ENCODE measurements around the gene ZNF207. TPM values are rescaled to one million over a fixed set of nuclear protein-coding genes. Genes with fewer than 3 reads are reported as not detected.
"Not testable (repeated sequence)": the region's sequence is repeated elsewhere in the genome, so short reads cannot be mapped to it uniquely, and the experiment has no call there.

ZNF207 gene
- total and polyA plus RNA-seq, 4 donors = 51.3 to 321 (median 118) TPM

- Histone ChIP-seq H3K27ac (ENCODE audit: low read depth in 1 of 2, low read length in 1 of 2) (no peak overlapping the region), H3K9me3 (ENCODE audit: control insufficient read depth in 4 of 4, insufficient read depth in 3 of 4, low read length in 3 of 4) (no peaks in the 10 kb centered on the region), H3K4me3 (no peak overlapping the region), H3K27me3 (ENCODE audit: control insufficient read depth in 3 of 3, insufficient read depth in 3 of 3, low read length in 2 of 3) (no peaks in the 10 kb centered on the region), H3K36me3 (ENCODE audit: control insufficient read depth in 4 of 4, insufficient read depth in 4 of 4, low read length in 4 of 4) (peaks cover 10 to 14% (median 13%) of the 10 kb centered on the region in 4 donors), H3K9ac (ENCODE audit: insufficient read depth in 1 of 2, low read length in 2 of 2) (no peak overlapping the region), H3K4me1 (ENCODE audit: control insufficient read depth in 5 of 5, insufficient read depth in 5 of 5, low read length in 5 of 5) (peaks cover 0 to 4% (median 0%) of the 10 kb centered on the region in 5 donors)
- ATAC-seq (ENCODE audit: insufficient read depth, low FRiP score) (no peak), DNase-seq (peak in 1 of 3 donors; percentile 12)
- 82% methylated on average over 7 of the region's 7 CpGs for WGBS, 2 donors
- no peak for TF ChIP-seq CTCF (IDR thresholded peaks at IDR 0.05; ENCODE audit: control extremely low read depth, extremely low read depth)
Observed at GRCh38 chr17:32385121-32385520, 35.2 kb downstream of the ZNF207 start.

- H3K27me3 ChIP-seq (ENCODE audit: control insufficient read depth in 3 of 3, insufficient read depth in 3 of 3, low read length in 2 of 3) = no peaks in the 10 kb centered on the region
- WGBS, 2 donors = 92% methylated on average over 5 of the region's 5 CpGs
- no peak for TF ChIP-seq CTCF (IDR thresholded peaks at IDR 0.05; ENCODE audit: control extremely low read depth, extremely low read depth)
- no peak overlapping the region for H3K27ac ChIP-seq (ENCODE audit: low read depth in 1 of 2, low read length in 1 of 2)
- H3K4me3 ChIP-seq = no peak overlapping the region
- DNase-seq = no peak
- no peaks in the 10 kb centered on the region for H3K9me3 ChIP-seq (ENCODE audit: control insufficient read depth in 4 of 4, insufficient read depth in 3 of 4, low read length in 3 of 4)
- H3K36me3 ChIP-seq (ENCODE audit: control insufficient read depth in 4 of 4, insufficient read depth in 4 of 4, low read length in 4 of 4) = peaks cover 7 to 11% (median 9%) of the 10 kb centered on the region in 4 donors
- no peak for ATAC-seq (ENCODE audit: insufficient read depth, low FRiP score)
- no peak overlapping the region for H3K9ac ChIP-seq (ENCODE audit: insufficient read depth in 1 of 2, low read length in 2 of 2)
- H3K4me1 ChIP-seq (ENCODE audit: control insufficient read depth in 5 of 5, insufficient read depth in 5 of 5, low read length in 5 of 5) = peaks cover 0 to 4% (median 0%) of the 10 kb centered on the region in 5 donors
Observed at GRCh38 chr17:32385971-32386370, 36.0 kb downstream of the ZNF207 start.

GRCh38 chr17:32386844-32387243 is 36.9 kb downstream of the ZNF207 start:
- no peak for TF ChIP-seq CTCF (IDR thresholded peaks at IDR 0.05; ENCODE audit: control extremely low read depth, extremely low read depth)
- Histone ChIP-seq H3K4me1 (ENCODE audit: control insufficient read depth in 5 of 5, insufficient read depth in 5 of 5, low read length in 5 of 5) (peaks cover 0 to 4% (median 0%) of the 10 kb centered on the region in 5 donors), H3K4me3 (no peak overlapping the region), H3K9me3 (ENCODE audit: control insufficient read depth in 4 of 4, insufficient read depth in 3 of 4, low read length in 3 of 4) (no peaks in the 10 kb centered on the region), H3K36me3 (ENCODE audit: control insufficient read depth in 4 of 4, insufficient read depth in 4 of 4, low read length in 4 of 4) (peaks cover 7 to 11% (median 8%) of the 10 kb centered on the region in 4 donors), H3K27me3 (ENCODE audit: control insufficient read depth in 3 of 3, insufficient read depth in 3 of 3, low read length in 2 of 3) (no peaks in the 10 kb centered on the region), H3K27ac (ENCODE audit: low read depth in 1 of 2, low read length in 1 of 2) (no peak overlapping the region), H3K9ac (ENCODE audit: insufficient read depth in 1 of 2, low read length in 2 of 2) (no peak overlapping the region)
- no peak for ATAC-seq (ENCODE audit: insufficient read depth, low FRiP score)
- no peak for DNase-seq

- H3K9ac ChIP-seq (ENCODE audit: insufficient read depth in 1 of 2, low read length in 2 of 2); H3K4me1 ChIP-seq (ENCODE audit: control insufficient read depth in 5 of 5, insufficient read depth in 5 of 5, low read length in 5 of 5); ATAC-seq (ENCODE audit: insufficient read depth, low FRiP score); DNase-seq; H3K4me3 ChIP-seq; H3K27ac ChIP-seq (ENCODE audit: low read depth in 1 of 2, low read length in 1 of 2); H3K27me3 ChIP-seq (ENCODE audit: control insufficient read depth in 3 of 3, insufficient read depth in 3 of 3, low read length in 2 of 3); H3K36me3 ChIP-seq (ENCODE audit: control insufficient read depth in 4 of 4, insufficient read depth in 4 of 4, low read length in 4 of 4); H3K9me3 ChIP-seq (ENCODE audit: control insufficient read depth in 4 of 4, insufficient read depth in 3 of 4, low read length in 3 of 4): not testable (repeated sequence)
- 97 to 98% methylated on average over 14 of the region's 14 CpGs for WGBS, 2 donors
Observed at GRCh38 chr17:32388128-32388527, 38.2 kb downstream of the ZNF207 start.

All from lung (tissue), 12 donors.